Muscle of arm (tissue), 12 donors: ENCODE measurements around the gene ZNF664. TPM values are rescaled to one million over a fixed set of nuclear protein-coding genes. Genes with fewer than 3 reads are reported as not detected.

Experiments used
- DNase-seq: peaks from one replicate; pipeline ENCODE4 v3.0.0-alpha.2; 2013
- polyA plus RNA-seq, 12 donors: library from polyadenylated mRNA; unstranded; fragments of 120-200 nt; gene quantifications; one replicate each; pipeline ENCODE4 v1.2.1, GENCODE V29; 2013; ENCODE audit not compliant: insufficient read length in 12 of 12

The ZNF664 gene
- polyA plus RNA-seq, 12 donors: 37.5 to 64.5 (median 49.2) TPM; not detected in 1

- DNase-seq: no peak
These were observed 55.5 kb downstream of the ZNF664 start for GRCh38 chr12:124028555-124028925.

- no peak for DNase-seq
These were observed 57.0 kb downstream of the ZNF664 start for GRCh38 chr12:124030008-124030407.

- no peak for DNase-seq
These were observed 57.5 kb downstream of the ZNF664 start for GRCh38 chr12:124030510-124030909.

GRCh38 chr12:124031058-124031457 is 58.0 kb downstream of the ZNF664 start:
- no peak for DNase-seq

- DNase-seq: peak; percentile 69
These were observed 59.4 kb downstream of the ZNF664 start for GRCh38 chr12:124032265-124032886.

- DNase-seq: no peak
These were observed 60.8 kb downstream of the ZNF664 start for GRCh38 chr12:124033859-124034258.

GRCh38 chr12:124034297-124034696 is 61.3 kb downstream of the ZNF664 start:
- no peak for DNase-seq

- DNase-seq: no peak
These were observed 62.1 kb downstream of the ZNF664 start for GRCh38 chr12:124035163-124035562.

GRCh38 chr12:124036171-124036598 is 63.2 kb downstream of the ZNF664 start:
- no peak for DNase-seq

GRCh38 chr12:124036657-124037109 is 63.7 kb downstream of the ZNF664 start:
- peak; percentile 60 for DNase-seq

GRCh38 chr12:124037331-124037730 is 64.3 kb downstream of the ZNF664 start:
- DNase-seq: no peak

- DNase-seq: no peak
These were observed 66.3 kb downstream of the ZNF664 start for GRCh38 chr12:124039276-124039675.

- no peak for DNase-seq
These were observed 67.3 kb downstream of the ZNF664 start for GRCh38 chr12:124040291-124040690.

- DNase-seq: no peak
These were observed 67.7 kb downstream of the ZNF664 start for GRCh38 chr12:124040737-124041136.

- no peak for DNase-seq
These were observed 68.9 kb downstream of the ZNF664 start for GRCh38 chr12:124041907-124042306.

- DNase-seq: no peak
These were observed 71.0 kb downstream of the ZNF664 start for GRCh38 chr12:124044021-124044420.

- no peak for DNase-seq
These were observed 71.8 kb downstream of the ZNF664 start for GRCh38 chr12:124044809-124045321.

GRCh38 chr12:124045671-124046455 is 72.8 kb downstream of the ZNF664 start:
- DNase-seq: no peak

- DNase-seq: no peak
These were observed 73.4 kb downstream of the ZNF664 start for GRCh38 chr12:124046456-124046740.

GRCh38 chr12:124047045-124047566 is 74.1 kb downstream of the ZNF664 start:
- no peak for DNase-seq

- no peak for DNase-seq
These were observed 76.6 kb downstream of the ZNF664 start for GRCh38 chr12:124049451-124050094.

GRCh38 chr12:124053851-124054250 is 80.8 kb downstream of the ZNF664 start:
- peak; percentile 81 for DNase-seq

GRCh38 chr12:124055066-124055465 is 82.1 kb downstream of the ZNF664 start:
- no peak for DNase-seq
